ENCODE results near the gene INAFM2. TPM values are rescaled to one million over a fixed set of nuclear protein-coding genes. Genes with fewer than 3 reads are reported as not detected.

Gene INAFM2
- total RNA-seq, 2 experiments from 2014 or later, result 3.3 to 4.4 TPM

GRCh38 chr15:40290918-40291574 is 32.4 kb upstream of the INAFM2 start:
- ChIA-PET CTCF (ENCODE audit: unreplicated experiment) (no interaction called here), POLR2A (no interaction called here)
- Histone ChIP-seq H3K9me3 (ENCODE audit: low read length) (no peaks in the 10 kb centered on the region), H3K79me2 (ENCODE audit: insufficient read depth, low read depth, low read length) (no peaks in the 10 kb centered on the region), H2AFZ (ENCODE audit: low read length) (no peak overlapping the region), H3K4me3 (ENCODE audit: low read depth, low read length, poor library complexity, severe bottlenecking) (no peak overlapping the region), H3K9me2 (ENCODE audit: insufficient read depth, low read length) (no peaks in the 10 kb centered on the region), H4K20me1 (ENCODE audit: insufficient read depth, low read length) (no peaks in the 10 kb centered on the region), H3K36me3 (ENCODE audit: insufficient read depth, low read length) (no peaks in the 10 kb centered on the region), H3K27ac (ENCODE audit: low read depth, low read length, poor library complexity, severe bottlenecking) (no peak overlapping the region), H3K4me2 (ENCODE audit: low read length) (no peak overlapping the region), H3K4me1 (ENCODE audit: insufficient read depth, low read length, poor library complexity, severe bottlenecking) (peaks cover 7% of the 10 kb centered on the region)
- TF ChIP-seq CTCF (conservative IDR thresholded peaks at IDR 0.05; ENCODE audit: low read length) (no peak), EZH2phosphoT487 (IDR thresholded peaks at IDR 0.05; ENCODE audit: borderline replicate concordance, low read depth, low read length) (no peak)
- no peak for DNase-seq (ENCODE audit: low spot score)
- intact Hi-C loops (cut with micrococcal nuclease; ENCODE audit: unreplicated experiment), result no loop called here
- BruUV-seq (replicated peaks), result no TSS peak

- TF ChIP-seq CTCF (conservative IDR thresholded peaks at IDR 0.05; ENCODE audit: low read length), result no peak
- TF ChIP-seq EZH2phosphoT487 (IDR thresholded peaks at IDR 0.05; ENCODE audit: borderline replicate concordance, low read depth, low read length), result no peak
- Histone ChIP-seq H3K9me3 (ENCODE audit: low read length) (no peaks in the 10 kb centered on the region), H4K20me1 (ENCODE audit: insufficient read depth, low read length) (no peaks in the 10 kb centered on the region), H3K4me1 (ENCODE audit: insufficient read depth, low read length, poor library complexity, severe bottlenecking) (peaks cover 7% of the 10 kb centered on the region), H2AFZ (ENCODE audit: low read length) (no peak overlapping the region), H3K4me3 (ENCODE audit: low read depth, low read length, poor library complexity, severe bottlenecking) (no peak overlapping the region), H3K9me2 (ENCODE audit: insufficient read depth, low read length) (no peaks in the 10 kb centered on the region), H3K36me3 (ENCODE audit: insufficient read depth, low read length) (no peaks in the 10 kb centered on the region), H3K79me2 (ENCODE audit: insufficient read depth, low read depth, low read length) (no peaks in the 10 kb centered on the region), H3K27ac (ENCODE audit: low read depth, low read length, poor library complexity, severe bottlenecking) (no peak overlapping the region), H3K4me2 (ENCODE audit: low read length) (no peak overlapping the region)
- POLR2A ChIA-PET, result interaction anchor here (1.2 kb wide), 1 partner anchor 11 kb away, joined by 3 read pairs; no protein-coding TSS in a partner anchor
- CTCF ChIA-PET (ENCODE audit: unreplicated experiment), result no interaction called here
- no peak for DNase-seq (ENCODE audit: low spot score)
- no TSS peak for BruUV-seq (replicated peaks)
- intact Hi-C loops (cut with micrococcal nuclease; ENCODE audit: unreplicated experiment), result no loop called here
Measured at GRCh38 chr15:40292246-40292645, 31.2 kb upstream of the INAFM2 start.

- H3K4me3 ChIP-seq (ENCODE audit: low read depth, low read length, poor library complexity, severe bottlenecking), result no peak overlapping the region
- intact Hi-C loops (cut with micrococcal nuclease; ENCODE audit: unreplicated experiment), result no loop called here
- no TSS peak for BruUV-seq (replicated peaks)
- no peaks in the 10 kb centered on the region for H3K9me3 ChIP-seq (ENCODE audit: low read length)
- H3K4me2 ChIP-seq (ENCODE audit: low read length), result no peak overlapping the region
- H3K27ac ChIP-seq (ENCODE audit: low read depth, low read length, poor library complexity, severe bottlenecking), result no peak overlapping the region
- POLR2A ChIA-PET, result interaction anchor here (1.2 kb wide), 1 partner anchor 10 kb away, joined by 3 read pairs; no protein-coding TSS in a partner anchor
- TF ChIP-seq CTCF (conservative IDR thresholded peaks at IDR 0.05; ENCODE audit: low read length), result no peak
- TF ChIP-seq EZH2phosphoT487 (IDR thresholded peaks at IDR 0.05; ENCODE audit: borderline replicate concordance, low read depth, low read length), result no peak
- no peaks in the 10 kb centered on the region for H3K9me2 ChIP-seq (ENCODE audit: insufficient read depth, low read length)
- no peaks in the 10 kb centered on the region for H3K36me3 ChIP-seq (ENCODE audit: insufficient read depth, low read length)
- H3K4me1 ChIP-seq (ENCODE audit: insufficient read depth, low read length, poor library complexity, severe bottlenecking), result peaks cover 7% of the 10 kb centered on the region
- H4K20me1 ChIP-seq (ENCODE audit: insufficient read depth, low read length), result no peaks in the 10 kb centered on the region
- no peaks in the 10 kb centered on the region for H3K79me2 ChIP-seq (ENCODE audit: insufficient read depth, low read depth, low read length)
- CTCF ChIA-PET (ENCODE audit: unreplicated experiment), result interaction anchor here (0.6 kb wide), 1 partner anchor 36 kb away, joined by 4 read pairs; no protein-coding TSS in a partner anchor
- no peak for DNase-seq (ENCODE audit: low spot score)
- H2AFZ ChIP-seq (ENCODE audit: low read length), result no peak overlapping the region
Measured at GRCh38 chr15:40293006-40293405, 30.5 kb upstream of the INAFM2 start.

Data from OCI-LY7 (cell line).